CD4-positive, alpha-beta T cell treated with Interleukin-17A for 1 hour (primary cell): ENCODE data around the gene DZIP3.
"Not testable (repeated sequence)": the region's sequence is repeated elsewhere in the genome, so short reads cannot be mapped to it uniquely, and the experiment has no call there.

Experiments used
- DNase-seq: peaks from one replicate; pipeline ENCODE4 v3.0.0-alpha.2; 2020

The DZIP3 gene

DNA sequence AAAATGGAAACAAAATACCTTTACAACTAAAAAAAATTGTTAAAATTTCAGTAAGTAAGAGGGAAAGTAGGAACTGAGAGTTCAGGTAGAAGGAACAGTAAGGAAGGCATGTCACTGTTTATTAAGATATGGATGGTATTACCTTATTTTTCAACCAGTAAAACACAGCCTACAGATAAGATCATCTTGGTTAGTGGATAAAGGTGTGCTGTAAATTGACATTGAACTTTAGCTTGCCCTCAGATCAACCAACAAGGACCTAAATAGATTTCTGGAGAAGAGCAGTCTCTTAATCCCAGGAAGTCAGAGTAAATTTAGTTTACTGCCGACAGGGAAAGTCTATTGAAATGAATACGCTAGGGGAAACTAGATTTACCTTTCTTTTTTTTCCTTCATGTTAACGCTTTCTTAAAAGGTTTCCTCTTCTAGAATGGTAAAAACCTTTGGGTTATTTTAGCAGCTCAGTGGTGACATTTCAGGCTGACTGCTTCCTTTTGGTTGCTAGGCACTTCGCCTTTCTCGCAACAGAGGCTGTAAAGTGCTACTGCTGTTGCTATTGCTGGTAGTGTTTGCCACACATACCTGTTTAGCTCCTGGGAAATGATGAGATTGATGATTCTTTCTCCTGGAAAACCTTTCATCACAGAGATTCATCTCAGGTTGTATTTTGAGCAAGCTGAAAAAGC, 12.9 kb downstream of the DZIP3 start:
- peak; percentile 74 for DNase-seq

- no peak for DNase-seq
These were observed 13.4 kb downstream of the DZIP3 start for GRCh38 chr3:108602935-108603294.

DNA sequence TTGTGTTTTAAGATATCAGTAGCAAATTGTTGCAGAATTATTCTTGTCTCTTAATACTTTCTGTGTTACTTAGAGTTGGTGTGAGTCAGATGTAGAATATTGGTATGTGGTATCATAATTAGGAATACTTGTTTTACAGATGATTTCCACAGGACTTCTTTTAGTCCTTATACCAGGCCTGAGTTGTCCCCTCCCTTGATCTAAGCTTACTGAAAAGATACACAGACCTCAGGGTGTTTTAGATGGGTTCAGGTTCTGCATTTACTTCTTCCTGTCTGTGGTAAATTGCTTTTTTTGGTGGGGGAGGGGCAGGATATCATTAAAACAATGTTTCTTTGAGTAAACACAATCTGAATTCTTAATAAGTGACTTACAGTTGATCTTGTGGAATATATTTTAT, 14.2 kb downstream of the DZIP3 start:
- DNase-seq: peak; percentile 69

GRCh38 chr3:108605028-108605427, 15.5 kb downstream of the DZIP3 start:
- DNase-seq: no peak

DNA sequence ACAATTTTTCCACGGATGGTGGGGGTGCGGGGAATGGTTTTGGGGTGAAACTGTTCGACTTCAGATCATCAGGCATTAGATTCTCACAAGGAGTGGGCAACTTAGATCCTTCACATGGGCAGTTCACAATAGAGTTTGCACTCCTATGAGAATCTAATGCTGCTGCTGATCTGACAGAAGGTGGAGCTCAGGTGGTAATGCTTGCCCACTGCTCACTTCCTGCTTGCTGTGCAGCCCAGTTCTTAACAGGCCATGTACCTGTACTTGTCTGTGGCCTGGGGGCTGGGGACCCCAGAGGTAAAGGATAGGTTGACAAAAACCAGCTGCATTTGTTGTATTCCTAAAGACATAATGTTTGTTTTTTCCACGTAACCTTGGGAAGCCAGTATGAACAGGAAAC, 16.0 kb downstream of the DZIP3 start:
- DNase-seq: no peak

DNA sequence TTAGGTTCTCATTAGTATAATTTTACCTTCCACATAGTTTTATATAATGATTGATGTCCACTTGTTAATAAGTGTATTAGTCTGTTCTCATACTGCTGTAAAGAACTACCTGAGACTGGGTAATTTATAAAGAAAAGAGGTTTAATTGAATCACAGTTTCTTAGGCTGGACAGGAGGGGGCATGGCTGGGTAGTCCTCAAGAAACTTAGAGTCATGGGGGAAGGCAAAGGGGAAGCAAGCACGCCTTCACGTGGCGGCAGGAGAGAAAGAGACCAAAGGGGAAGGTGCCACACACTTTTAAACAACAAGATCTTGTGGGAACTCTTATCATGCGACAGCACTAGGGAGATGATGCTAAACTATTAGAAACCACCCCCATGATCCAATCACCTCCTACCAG, 19.2 kb downstream of the DZIP3 start:
- no peak for DNase-seq

DNA sequence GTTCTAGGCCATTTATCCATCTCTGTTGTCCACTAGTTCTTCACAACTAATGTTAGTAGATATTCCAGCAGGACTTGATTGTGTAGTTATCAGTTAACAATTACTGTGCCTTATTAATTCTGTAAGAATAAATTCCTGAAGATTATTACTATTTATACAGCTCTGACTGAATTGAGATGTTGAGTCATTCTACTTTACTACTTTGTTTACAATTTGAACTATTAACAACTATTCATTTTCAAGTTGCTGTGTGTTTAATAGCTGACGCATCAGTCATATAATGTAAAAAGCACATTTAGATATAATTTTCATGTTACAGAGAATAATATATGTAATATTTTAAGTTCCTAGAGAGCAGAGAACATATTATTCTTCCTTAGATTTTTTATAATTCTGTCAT, 21.1 kb downstream of the DZIP3 start:
- DNase-seq: no peak

DNA sequence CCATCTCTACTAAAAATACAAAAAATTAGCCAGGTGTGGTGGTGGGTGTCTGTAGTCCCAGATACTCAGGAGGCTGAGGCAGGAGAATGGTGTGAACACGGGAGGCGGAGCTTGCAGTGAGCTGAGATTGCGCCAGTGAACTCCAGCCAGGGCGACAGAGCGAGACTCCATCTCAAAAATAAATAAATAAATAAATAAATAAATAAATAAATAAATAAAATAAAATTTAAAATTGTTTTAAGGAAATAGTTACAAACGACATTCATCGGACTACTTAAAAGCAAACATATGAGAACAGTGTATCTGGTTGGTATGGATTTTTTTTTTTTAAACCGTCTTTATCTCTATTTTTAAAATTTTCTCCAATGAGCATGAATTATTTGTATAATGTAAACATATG, 26.6 kb downstream of the DZIP3 start:
- not testable (repeated sequence) for DNase-seq

DNA sequence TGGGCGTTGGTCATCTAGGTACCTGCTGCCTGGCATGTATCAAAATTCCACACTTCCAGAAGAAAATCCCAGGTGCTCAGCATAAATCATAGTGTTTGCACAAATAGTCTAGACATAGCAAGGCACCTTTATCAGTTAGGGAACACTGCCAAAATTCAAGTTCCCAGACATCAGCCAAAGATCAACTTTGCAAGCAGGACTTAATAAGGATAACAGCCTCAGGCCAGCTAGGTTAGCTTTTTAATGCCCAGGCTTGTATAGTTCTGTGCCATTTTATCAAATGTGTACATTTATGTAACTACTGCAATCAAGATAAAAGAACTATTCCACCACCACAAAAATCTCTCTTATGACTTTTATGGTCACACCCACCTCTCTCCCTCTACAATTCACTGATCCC, 30.7 kb downstream of the DZIP3 start:
- DNase-seq: no peak

GRCh38 chr3:108623504-108623903, 34.0 kb downstream of the DZIP3 start:
- no peak for DNase-seq

DNA sequence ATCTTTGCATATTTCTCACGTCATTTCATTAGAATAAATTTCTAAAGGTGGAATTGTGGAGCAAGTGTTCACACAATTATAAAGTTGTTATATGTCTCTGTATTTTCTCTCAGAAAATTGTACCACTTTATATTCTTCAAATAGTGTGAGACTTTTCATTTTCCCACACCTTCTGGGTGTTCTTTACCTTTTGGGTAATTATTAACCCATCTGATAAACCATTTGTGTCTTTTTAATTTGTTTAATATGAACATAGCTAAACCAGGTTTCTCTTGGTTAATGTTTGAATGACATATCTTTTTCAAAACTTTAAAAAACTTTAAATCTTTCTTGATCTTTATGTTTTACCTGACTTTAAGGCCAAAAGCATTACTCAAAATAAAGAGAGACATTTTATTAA, 40.5 kb downstream of the DZIP3 start:
- DNase-seq: no peak

GRCh38 chr3:108642526-108642925, 53.0 kb downstream of the DZIP3 start:
- no peak for DNase-seq

DNA sequence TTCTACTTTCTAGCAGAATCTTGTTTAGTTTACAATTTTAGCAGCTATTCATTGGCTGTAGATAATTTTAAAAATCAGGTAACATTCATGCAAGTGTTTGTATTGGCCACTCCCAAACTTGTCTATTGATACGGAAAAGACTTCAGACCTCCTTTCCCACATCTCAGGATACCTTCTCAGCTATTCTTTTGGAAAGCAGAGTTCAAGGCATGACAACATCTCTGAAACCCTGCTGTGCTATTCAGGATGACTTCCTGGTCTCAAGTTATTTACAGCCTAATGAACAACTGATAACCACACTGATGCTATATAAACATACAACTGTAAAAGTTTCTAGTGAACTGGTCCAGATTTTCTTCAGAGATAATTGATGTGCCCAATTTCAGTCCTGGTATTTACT, 55.8 kb downstream of the DZIP3 start:
- DNase-seq: no peak

GRCh38 chr3:108655664-108656063, 66.1 kb downstream of the DZIP3 start:
- DNase-seq: not testable (repeated sequence)

- DNase-seq: no peak
These were observed 72.2 kb downstream of the DZIP3 start for GRCh38 chr3:108661699-108662098.

DNA sequence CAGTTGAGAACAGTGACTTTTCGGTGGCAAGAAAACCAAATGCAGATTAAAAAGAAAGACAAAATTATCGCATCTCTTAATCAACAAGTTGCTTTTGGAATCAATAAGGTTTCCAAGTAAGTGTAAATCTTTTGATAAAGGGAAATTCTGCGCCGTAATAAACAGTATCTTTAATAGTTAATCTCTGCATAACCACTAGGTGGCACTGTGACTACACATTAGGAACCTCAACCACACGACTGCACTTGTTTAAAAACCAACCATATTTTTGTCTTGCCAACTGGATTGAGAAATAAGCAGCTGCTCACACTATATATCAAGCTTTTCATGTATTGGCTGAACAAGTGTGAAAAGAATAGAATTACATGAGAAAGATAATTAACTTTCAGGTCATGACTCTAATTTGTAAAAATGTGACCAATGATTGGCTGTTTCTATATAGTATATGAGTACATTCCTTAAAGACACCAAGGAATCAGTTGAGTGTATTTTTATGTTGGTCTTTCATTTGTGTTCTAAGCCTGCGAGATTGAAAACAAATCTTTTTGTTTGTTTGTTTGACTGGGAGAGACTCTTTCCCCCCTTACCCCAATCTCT, 72.7 kb downstream of the DZIP3 start:
- DNase-seq: peak; percentile 81

DNA sequence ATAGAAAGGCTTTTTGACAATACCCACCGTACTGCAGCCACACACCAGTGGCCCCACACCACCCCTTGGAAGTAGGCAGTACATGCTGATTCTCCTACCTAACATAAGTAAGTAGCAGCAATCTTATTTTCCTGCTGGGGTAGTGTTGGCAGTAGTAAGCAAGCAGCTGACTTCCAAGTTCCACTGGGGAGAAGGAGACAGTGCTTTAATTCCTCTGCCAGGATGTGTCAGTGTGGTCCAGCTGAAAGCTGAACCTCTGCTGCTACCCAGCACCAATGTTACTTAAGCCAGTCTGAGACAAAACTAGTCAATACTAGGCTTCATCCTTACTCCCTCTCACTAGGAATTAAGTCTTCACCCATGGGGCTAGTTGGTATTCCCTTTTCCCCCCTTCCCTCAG, 74.7 kb downstream of the DZIP3 start:
- no peak for DNase-seq

DNA sequence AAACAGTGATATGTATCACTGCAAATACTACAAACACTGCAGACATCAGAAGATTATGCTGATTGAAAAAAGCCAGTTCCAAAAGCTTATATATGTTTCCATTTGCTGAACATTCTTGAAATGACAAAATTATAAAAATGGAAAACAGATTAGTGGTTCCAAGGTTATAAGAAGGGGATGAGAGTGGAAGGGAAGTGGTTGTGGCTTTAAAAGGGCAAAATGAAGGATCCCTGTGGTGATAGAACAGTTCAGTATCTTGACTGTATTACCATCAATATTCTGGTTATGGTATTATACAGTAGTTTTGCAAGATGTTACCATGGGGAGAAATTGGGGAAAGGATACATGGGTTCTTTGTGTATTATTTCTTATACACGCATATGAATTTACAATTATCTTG, 77.8 kb downstream of the DZIP3 start:
- no peak for DNase-seq

DNA sequence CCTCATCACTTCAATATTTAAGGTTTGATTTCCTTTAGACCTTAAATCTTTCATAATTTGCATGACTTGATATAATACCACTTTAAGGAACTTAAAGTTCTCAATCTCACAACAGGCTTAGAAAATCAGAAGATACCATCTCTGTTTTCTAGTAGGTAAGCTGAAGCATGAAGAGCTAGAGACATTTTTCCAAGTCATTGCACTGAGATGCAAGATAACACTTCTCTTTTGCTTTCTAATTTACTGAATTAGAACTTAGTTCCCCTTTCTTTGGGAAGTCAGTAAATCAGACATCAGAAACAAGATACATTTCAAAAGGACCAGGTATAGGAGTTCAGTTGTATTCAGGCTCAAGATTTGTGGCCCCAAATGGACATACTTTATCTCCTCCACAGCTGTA, 79.7 kb downstream of the DZIP3 start:
- DNase-seq: no peak

- DNase-seq: no peak
These were observed 83.2 kb downstream of the DZIP3 start for GRCh38 chr3:108672701-108673100.

DNA sequence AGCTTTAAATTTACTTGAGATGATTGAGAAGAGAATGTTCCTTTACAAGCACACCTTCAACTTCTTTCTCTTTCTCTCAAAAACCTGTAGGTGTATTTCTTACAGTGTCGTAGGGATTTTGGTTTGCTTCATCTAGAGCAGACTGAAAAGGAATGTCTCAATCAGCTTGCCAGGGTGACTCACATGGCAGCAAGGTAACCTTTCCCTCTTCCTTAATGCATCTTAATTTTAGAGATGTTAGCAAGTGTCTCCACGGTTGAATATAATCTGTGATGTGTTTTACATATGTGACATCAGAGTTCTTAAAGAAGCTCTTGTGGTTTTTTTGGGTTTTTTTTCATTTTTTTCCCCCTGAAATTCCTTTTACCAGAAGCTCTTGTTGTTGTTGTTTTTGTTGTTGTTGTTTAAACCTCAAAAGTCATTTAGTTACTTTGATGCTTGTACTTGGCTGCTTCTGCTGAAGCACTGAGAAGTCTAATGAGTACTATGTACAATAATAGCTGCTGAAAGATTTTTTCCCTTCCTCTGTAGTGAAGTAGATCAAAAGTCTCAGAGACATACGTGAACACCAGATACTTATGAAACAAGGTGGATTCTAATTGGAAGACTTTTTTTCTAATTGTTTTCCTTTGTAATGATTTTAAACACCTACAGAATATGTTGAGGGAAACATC, 84.6 kb downstream of the DZIP3 start:
- DNase-seq: no peak

DNA sequence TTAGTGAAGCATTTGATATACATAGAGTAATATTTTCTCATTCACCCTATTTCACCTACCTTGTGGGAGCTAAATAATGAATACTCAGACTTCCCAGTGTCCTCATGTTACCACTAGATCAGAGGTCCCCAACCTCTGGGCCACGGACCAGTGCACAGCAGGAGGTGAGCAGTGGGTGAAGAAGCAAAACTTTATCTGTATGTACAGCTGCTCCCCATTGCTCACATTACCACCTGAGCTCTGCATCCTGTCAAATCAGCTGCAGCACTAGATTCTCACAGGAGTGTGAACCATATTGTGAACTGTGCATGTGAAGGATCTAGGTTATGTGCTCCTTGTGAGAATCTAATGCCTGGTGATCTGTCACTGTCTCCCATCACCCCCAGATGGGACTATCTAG, 88.3 kb downstream of the DZIP3 start:
- DNase-seq: no peak

DNA sequence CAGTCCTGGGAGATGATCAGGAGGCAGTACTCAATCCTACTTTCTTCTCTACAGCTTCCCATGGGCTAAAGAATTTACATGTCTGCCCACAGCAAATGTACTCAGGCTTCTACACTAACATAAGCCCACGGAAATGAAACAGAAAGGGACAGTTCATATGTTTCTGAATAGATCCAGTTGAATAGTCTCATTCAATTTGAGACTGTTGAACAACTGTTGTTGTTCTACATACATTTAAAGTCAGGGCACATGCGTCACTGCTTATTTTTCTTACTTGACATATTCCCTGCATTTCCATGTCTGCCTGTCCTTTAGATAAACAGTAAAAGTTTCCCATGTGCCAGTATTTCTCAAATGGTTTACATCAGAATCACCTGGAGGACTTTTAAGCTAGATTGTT, 102.8 kb downstream of the DZIP3 start:
- not testable (repeated sequence) for DNase-seq

- DNase-seq: no peak
These were observed 108.9 kb downstream of the DZIP3 start for GRCh38 chr3:108698461-108698860.

DNA sequence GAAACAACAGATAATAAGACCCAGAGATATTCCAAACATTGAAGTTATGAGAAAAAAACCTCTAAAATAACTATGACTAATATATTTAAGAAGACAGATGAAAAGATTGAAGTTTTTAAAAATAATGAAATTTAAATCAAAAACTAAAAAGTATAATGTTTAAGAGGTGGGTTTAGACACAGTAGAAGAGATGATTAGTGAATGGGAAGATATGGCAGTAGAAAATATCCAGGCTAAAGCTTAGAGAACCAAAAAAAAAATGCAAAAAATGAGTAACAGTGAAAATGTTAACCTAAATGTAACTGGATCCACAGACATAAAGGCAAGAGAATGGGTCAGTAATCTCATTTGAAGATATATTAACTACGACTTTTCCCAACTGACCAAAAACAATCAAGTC, 115.5 kb downstream of the DZIP3 start:
- no peak for DNase-seq
